CD14-positive monocyte (primary cell): ENCODE results near the gene RHOU. TPM values are rescaled to one million over a fixed set of nuclear protein-coding genes. Genes with fewer than 3 reads are reported as not detected.

Experiments
- DNase-seq, 3 donors: peaks; one replicate each; pipeline ENCODE4 v3.0.0-alpha.2; 2011 to 2022
- H2AFZ ChIP-seq: 2 replicates; pipeline ENCODE4 v1.6.0; 2012; ENCODE audit warnings: mild to moderate bottlenecking, low read depth, low read length, inconsistent platforms; ENCODE audit not compliant: insufficient read depth, poor library complexity, severe bottlenecking
- H3K27ac ChIP-seq, 2 donors: 1 replicate in 1 of 2; 2 replicates in 1 of 2; pipeline ENCODE4 v1.5.1; 2012 to 2013; ENCODE audit warnings: low read length in 2 of 2, control low read depth in 1 of 2, inconsistent platforms in 1 of 2, low read depth in 1 of 2, mild to moderate bottlenecking in 1 of 2
- H3K27me3 ChIP-seq, 2 donors: one replicate each; pipeline versions ENCODE4 v1.6.0 to v1.6.1; 2011 to 2013; ENCODE audit warnings: low read length in 2 of 2; ENCODE audit not compliant: control insufficient read depth in 2 of 2, insufficient read depth in 2 of 2
- H3K36me3 ChIP-seq, 2 donors: replicated peaks in 1 of 2; 1 replicate in 1 of 2; 2 replicates in 1 of 2; pipeline versions ENCODE4 v1.5.1 to v1.6.1; 2012 to 2013; ENCODE audit warnings: low read length in 2 of 2, control low read depth in 1 of 2, inconsistent platforms in 1 of 2, mild to moderate bottlenecking in 1 of 2; ENCODE audit not compliant: insufficient read depth in 2 of 2, control insufficient read depth in 1 of 2
- H3K4me1 ChIP-seq, 2 donors: 1 replicate in 1 of 2; 2 replicates in 1 of 2; pipeline versions ENCODE4 v1.5.1 to v1.6.1; 2012 to 2013; ENCODE audit warnings: low read length in 2 of 2, control low read depth in 1 of 2, inconsistent platforms in 1 of 2, mild to moderate bottlenecking in 1 of 2, moderate library complexity in 1 of 2; ENCODE audit not compliant: insufficient read depth in 2 of 2, control insufficient read depth in 1 of 2
- H3K4me2 ChIP-seq: replicated peaks from 2 replicates; pipeline ENCODE3; 2012; ENCODE audit warnings: low read length, moderate library complexity, mild to moderate bottlenecking; ENCODE audit not compliant: poor library complexity, severe bottlenecking; ENCODE audit errors: extremely low read depth
- H3K4me3 ChIP-seq, 3 experiments: fragments of 200-600 bp in 1 of 3; sonication (generic) in 1 of 3; replicated peaks in 1 of 3; 1 replicate in 2 of 3; 2 replicates in 1 of 3; pipeline ENCODE4 v1.5.1; 2011 to 2013; ENCODE audit warnings: low read length in 3 of 3, mild to moderate bottlenecking in 3 of 3, control low read depth in 2 of 3, low read depth in 2 of 3, inconsistent platforms in 1 of 3, moderate library complexity in 1 of 3
- H3K79me2 ChIP-seq: 2 replicates; pipeline ENCODE4 v1.6.0; 2012; ENCODE audit warnings: mild to moderate bottlenecking, control low read depth, inconsistent platforms, low read length, moderate library complexity; ENCODE audit not compliant: insufficient read depth
- H3K9ac ChIP-seq: 2 replicates; pipeline ENCODE4 v1.6.0; 2017; ENCODE audit warnings: low read length, mild to moderate bottlenecking; ENCODE audit not compliant: insufficient read depth, poor library complexity, severe bottlenecking
- H3K9me3 ChIP-seq, 2 donors: replicated peaks in 1 of 2; 1 replicate in 1 of 2; 2 replicates in 1 of 2; pipeline versions ENCODE4 v1.5.1 to v1.6.1; 2012 to 2013; ENCODE audit warnings: low read length in 2 of 2, control low read depth in 1 of 2; ENCODE audit not compliant: control insufficient read depth in 1 of 2, insufficient read depth in 1 of 2
- H4K20me1 ChIP-seq: 2 replicates; pipeline ENCODE4 v1.6.0; 2012; ENCODE audit warnings: mild to moderate bottlenecking, low read length, control low read depth, moderate library complexity; ENCODE audit not compliant: insufficient read depth
- H3K27ac Mint-ChIP-seq, 7 donors: one replicate each; pipeline ENCODE4 v1.8.0; 2020; ENCODE audit warnings: mild to moderate bottlenecking in 7 of 7, mixed read lengths in 7 of 7, moderate library complexity in 6 of 7, inconsistent platforms in 2 of 7
- H3K27me3 Mint-ChIP-seq, 3 donors: one replicate each; pipeline ENCODE4 v1.8.0; 2021 to 2022; ENCODE audit warnings: low read depth in 3 of 3, mild to moderate bottlenecking in 3 of 3, mixed read lengths in 3 of 3, moderate library complexity in 3 of 3, inconsistent platforms in 1 of 3
- H3K36me3 Mint-ChIP-seq, 2 donors: one replicate each; pipeline ENCODE4 v1.8.0; 2020; ENCODE audit warnings: mixed read lengths in 2 of 2, inconsistent platforms in 1 of 2, mild to moderate bottlenecking in 1 of 2
- H3K4me1 Mint-ChIP-seq: one replicate; pipeline ENCODE4 v1.8.0; 2020; ENCODE audit warnings: mild to moderate bottlenecking, mixed read lengths
- H3K4me3 Mint-ChIP-seq, 2 donors: one replicate each; pipeline ENCODE4 v1.8.0; 2020; ENCODE audit warnings: mild to moderate bottlenecking in 2 of 2, mixed read lengths in 2 of 2, moderate library complexity in 1 of 2
- H3K9me3 Mint-ChIP-seq, 7 donors: one replicate each; pipeline ENCODE4 v1.8.0; 2020 to 2022; ENCODE audit warnings: mixed read lengths in 7 of 7, mild to moderate bottlenecking in 6 of 7, moderate library complexity in 6 of 7, inconsistent platforms in 2 of 7
- CTCF ChIP-seq: fragments of 200-600 bp; IDR thresholded peaks from one replicate; pipeline ENCODE4 v1.8.0; 2022; ENCODE audit warnings: antibody characterized with exemption, mild to moderate bottlenecking
- WGBS: methylation state at CpG from one replicate; pipeline ENCODE4 v1.1.5; 2013; ENCODE audit warnings: missing lambda C conversion rate; ENCODE audit not compliant: insufficient coverage; 5-methylcytosine and 5-hydroxymethylcytosine counted together
- intact Hi-C, 2 donors: fragments of 100-400 bp; cut with micrococcal nuclease; formaldehyde crosslinking; loops; one replicate each; pipeline versions ENCODE4 v1.15.0 to v1.15.1; 2023
- polyA plus RNA-seq, 3 donors: library from polyadenylated mRNA; depleted of rRNA in 1 of 3; unstranded in 2 of 3; stranded (reverse) in 1 of 3; fragments of 300-500 nt in 2 of 3; fragments of >200 nt in 1 of 3; fragmentation: Illumina TruSeq in 2 of 3; gene quantifications; 1 replicate in 2 of 3; 2 replicates in 1 of 3; pipeline ENCODE4 v1.2.3, GENCODE V29; 2012 to 2021

The RHOU gene
- polyA plus RNA-seq, 3 donors: 4.1 to 11.6 (median 4.8) TPM

GRCh38 chr1:228727681-228728171, 7.6 kb upstream of the RHOU start:
- 11% methylated on average over 1 of the region's 1 CpG for WGBS
- intact Hi-C loops: no loop called here

GRCh38 chr1:228732426-228732825, 2.9 kb upstream of the RHOU start:
- no peak overlapping the region for H3K27ac ChIP-seq
- peaks cover 21% of the 10 kb centered on the region for H3K79me2 ChIP-seq
- Mint-ChIP-seq H3K36me3 (no peaks in the 10 kb centered on the region), H3K27ac (no peak overlapping the region), H3K4me3 (no peak overlapping the region), H3K9me3 (no peaks in the 10 kb centered on the region), H3K27me3 (peaks cover 3 to 7% (median 5%) of the 10 kb centered on the region in 3 donors), H3K4me1 (peaks cover 20% of the 10 kb centered on the region)
- no peak overlapping the region for H3K9ac ChIP-seq
- H3K36me3 ChIP-seq: no peaks in the 10 kb centered on the region
- 96% methylated on average over 7 of the region's 8 CpGs for WGBS
- H3K27me3 ChIP-seq: no peaks in the 10 kb centered on the region
- no peak for TF ChIP-seq CTCF
- H3K4me2 ChIP-seq: no peak overlapping the region
- no peak for DNase-seq
- H2AFZ ChIP-seq: no peak overlapping the region
- H3K4me3 ChIP-seq: no peak overlapping the region
- H3K4me1 ChIP-seq: peaks cover 12 to 16% of the 10 kb centered on the region in 2 donors
- H4K20me1 ChIP-seq: peaks cover 8% of the 10 kb centered on the region
- no peaks in the 10 kb centered on the region for H3K9me3 ChIP-seq
- intact Hi-C loops: loop anchor here in 1 of 2 donors (10.0 kb wide), 1 partner anchor 202 kb away; no protein-coding TSS in a partner anchor

More at GRCh38 chr1:228727681-228728171, 7.6 kb upstream of the RHOU start:
- Histone ChIP-seq H3K9me3 (no peaks in the 10 kb centered on the region), H3K36me3 (no peaks in the 10 kb centered on the region), H3K4me3 (no peak overlapping the region), H4K20me1 (no peaks in the 10 kb centered on the region), H3K79me2 (no peaks in the 10 kb centered on the region), H2AFZ (no peak overlapping the region), H3K9ac (no peak overlapping the region), H3K4me1 (no peaks in the 10 kb centered on the region), H3K4me2 (no peak overlapping the region), H3K27me3 (no peaks in the 10 kb centered on the region), H3K27ac (no peak overlapping the region)
- H3K27me3 Mint-ChIP-seq: peaks cover 1 to 5% (median 4%) of the 10 kb centered on the region in 3 donors
- no peak overlapping the region for H3K4me3 Mint-ChIP-seq
- no peaks in the 10 kb centered on the region for H3K36me3 Mint-ChIP-seq
- no peak for DNase-seq
- TF ChIP-seq CTCF: no peak
- H3K9me3 Mint-ChIP-seq: no peaks in the 10 kb centered on the region
- H3K27ac Mint-ChIP-seq: peak overlapping the region in 1 of 7 donors; percentile 0
- peaks cover 3% of the 10 kb centered on the region for H3K4me1 Mint-ChIP-seq
